ENCODE data around the gene PRKN. TPM values are rescaled to one million over a fixed set of nuclear protein-coding genes. Genes with fewer than 3 reads are reported as not detected.

Gene PRKN
- total RNA-seq, 1 donor from 2014 or later = 1.3 TPM

DNA sequence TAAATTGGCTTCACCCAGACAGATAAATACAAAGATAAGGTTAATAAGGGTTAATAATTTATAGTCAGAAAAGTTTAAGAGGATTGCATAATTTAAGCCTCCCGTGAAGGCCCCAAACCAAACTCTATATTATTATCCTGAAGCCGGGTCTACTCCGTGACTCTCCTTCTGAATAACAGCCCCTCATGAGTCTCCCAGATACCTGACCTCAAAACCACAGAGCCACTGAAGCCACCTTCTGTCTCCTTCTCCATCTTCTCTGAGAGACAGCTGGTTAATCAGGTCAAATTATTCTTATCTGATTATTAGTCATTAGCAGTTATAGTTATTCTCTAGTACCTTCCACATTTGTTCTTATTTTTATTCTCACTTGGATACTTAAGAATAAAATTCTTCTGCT lies 884.5 kb downstream of the PRKN start:
- H3K4me3 Mint-ChIP-seq (ENCODE audit: unreplicated experiment) = no peak overlapping the region
- H3K36me3 ChIP-seq (ENCODE audit: insufficient read depth, low read length) = no peaks in the 10 kb centered on the region
- peaks cover 2% of the 10 kb centered on the region for H3K27me3 Mint-ChIP-seq (ENCODE audit: low read depth, unreplicated experiment)
- no peak overlapping the region for H3K27ac ChIP-seq (ENCODE audit: low read depth, low read length)
- no peaks in the 10 kb centered on the region for H4K20me1 ChIP-seq (ENCODE audit: insufficient read depth, low read length)
- no peak for TF ChIP-seq CTCF (IDR thresholded peaks at IDR 0.05; ENCODE audit: insufficient read depth, low read depth, low read length)
- no peak for TF ChIP-seq EZH2 (IDR thresholded peaks at IDR 0.05; ENCODE audit: insufficient read depth, low read length)
- no peak for FAIRE-seq
- no peak for DNase-seq (ENCODE audit: low read depth)
- no peaks in the 10 kb centered on the region for H3K4me1 ChIP-seq (ENCODE audit: insufficient read depth, low read length)
- H3K4me3 ChIP-seq (ENCODE audit: insufficient read depth, low read depth, low read length) = no peak overlapping the region
- H3K9me3 Mint-ChIP-seq (ENCODE audit: unreplicated experiment) = no peaks in the 10 kb centered on the region
- H2AFZ ChIP-seq (ENCODE audit: low read depth, low read length) = no peak overlapping the region
- no peak overlapping the region for H3K4me2 ChIP-seq (ENCODE audit: low read length)
- H3K79me2 ChIP-seq (ENCODE audit: insufficient read depth, low read length) = no peaks in the 10 kb centered on the region
- no peaks in the 10 kb centered on the region for H3K9me3 ChIP-seq (ENCODE audit: insufficient read depth, low read depth, low read length)
- no peak overlapping the region for H3K27ac Mint-ChIP-seq (ENCODE audit: unreplicated experiment)
- no peaks in the 10 kb centered on the region for H3K4me1 Mint-ChIP-seq (ENCODE audit: low read depth, unreplicated experiment)
- H3K9ac ChIP-seq (ENCODE audit: low read length) = no peak overlapping the region
- no peaks in the 10 kb centered on the region for H3K27me3 ChIP-seq (ENCODE audit: insufficient read depth, low read length)
- peaks cover 3% of the 10 kb centered on the region for H3K36me3 Mint-ChIP-seq (ENCODE audit: low read depth, unreplicated experiment)

GRCh38 chr6:161840380-161840779 lies 887.2 kb downstream of the PRKN start:
- TF ChIP-seq EZH2 (IDR thresholded peaks at IDR 0.05; ENCODE audit: insufficient read depth, low read length) (no peak), CTCF (IDR thresholded peaks at IDR 0.05; ENCODE audit: insufficient read depth, low read depth, low read length) (no peak)
- Histone ChIP-seq H3K4me2 (ENCODE audit: low read length) (no peak overlapping the region), H2AFZ (ENCODE audit: low read depth, low read length) (no peak overlapping the region), H4K20me1 (ENCODE audit: insufficient read depth, low read length) (no peaks in the 10 kb centered on the region), H3K4me3 (ENCODE audit: insufficient read depth, low read depth, low read length) (no peak overlapping the region), H3K27ac (ENCODE audit: low read depth, low read length) (no peak overlapping the region), H3K36me3 (ENCODE audit: insufficient read depth, low read length) (no peaks in the 10 kb centered on the region), H3K4me1 (ENCODE audit: insufficient read depth, low read length) (peaks cover 6% of the 10 kb centered on the region), H3K27me3 (ENCODE audit: insufficient read depth, low read length) (no peaks in the 10 kb centered on the region), H3K79me2 (ENCODE audit: insufficient read depth, low read length) (no peaks in the 10 kb centered on the region), H3K9me3 (ENCODE audit: insufficient read depth, low read depth, low read length) (no peaks in the 10 kb centered on the region), H3K9ac (ENCODE audit: low read length) (no peak overlapping the region)
- Mint-ChIP-seq H3K4me1 (ENCODE audit: low read depth, unreplicated experiment) (peaks cover 11% of the 10 kb centered on the region), H3K36me3 (ENCODE audit: low read depth, unreplicated experiment) (peaks cover 3% of the 10 kb centered on the region), H3K9me3 (ENCODE audit: unreplicated experiment) (no peaks in the 10 kb centered on the region), H3K27me3 (ENCODE audit: low read depth, unreplicated experiment) (peaks cover 3% of the 10 kb centered on the region), H3K27ac (ENCODE audit: unreplicated experiment) (no peak overlapping the region), H3K4me3 (ENCODE audit: unreplicated experiment) (no peak overlapping the region)
- no peak for DNase-seq (ENCODE audit: low read depth)
- FAIRE-seq = no peak

- Histone ChIP-seq H3K27me3 (ENCODE audit: insufficient read depth, low read length) (no peaks in the 10 kb centered on the region), H3K4me1 (ENCODE audit: insufficient read depth, low read length) (peaks cover 6% of the 10 kb centered on the region), H3K4me2 (ENCODE audit: low read length) (no peak overlapping the region), H3K79me2 (ENCODE audit: insufficient read depth, low read length) (no peaks in the 10 kb centered on the region), H3K9me3 (ENCODE audit: insufficient read depth, low read depth, low read length) (no peaks in the 10 kb centered on the region), H3K9ac (ENCODE audit: low read length) (no peak overlapping the region), H4K20me1 (ENCODE audit: insufficient read depth, low read length) (no peaks in the 10 kb centered on the region), H2AFZ (ENCODE audit: low read depth, low read length) (no peak overlapping the region), H3K4me3 (ENCODE audit: insufficient read depth, low read depth, low read length) (no peak overlapping the region), H3K36me3 (ENCODE audit: insufficient read depth, low read length) (no peaks in the 10 kb centered on the region), H3K27ac (ENCODE audit: low read depth, low read length) (no peak overlapping the region)
- Mint-ChIP-seq H3K27me3 (ENCODE audit: low read depth, unreplicated experiment) (peaks cover 10% of the 10 kb centered on the region), H3K4me3 (ENCODE audit: unreplicated experiment) (no peak overlapping the region), H3K36me3 (ENCODE audit: low read depth, unreplicated experiment) (peaks cover 3% of the 10 kb centered on the region), H3K27ac (ENCODE audit: unreplicated experiment) (no peak overlapping the region), H3K9me3 (ENCODE audit: unreplicated experiment) (no peaks in the 10 kb centered on the region), H3K4me1 (ENCODE audit: low read depth, unreplicated experiment) (peaks cover 11% of the 10 kb centered on the region)
- TF ChIP-seq EZH2 (IDR thresholded peaks at IDR 0.05; ENCODE audit: insufficient read depth, low read length) (no peak), CTCF (IDR thresholded peaks at IDR 0.05; ENCODE audit: insufficient read depth, low read depth, low read length) (no peak)
- FAIRE-seq (no peak), DNase-seq (ENCODE audit: low read depth) (no peak)
Observed at GRCh38 chr6:161838306-161839035, 889.1 kb downstream of the PRKN start.
